Measurements from ENCODE around the gene NDUFAF2. TPM values are rescaled to one million over a fixed set of nuclear protein-coding genes. Genes with fewer than 3 reads are reported as not detected.

Gene NDUFAF2
- total and polyA plus RNA-seq, 2 experiments from 2014 or later: 28.8 to 51.2 TPM

- Histone ChIP-seq H3K36me3 (no peaks in the 10 kb centered on the region), H3K4me3 (no peak overlapping the region), H3K9me3 (ENCODE audit: low read depth) (no peaks in the 10 kb centered on the region), H3K4me1 (ENCODE audit: low read depth) (no peaks in the 10 kb centered on the region), H3K27ac (no peak overlapping the region), H3K27me3 (no peaks in the 10 kb centered on the region)
- no peak for TF ChIP-seq CTCF (IDR thresholded peaks at IDR 0.05; ENCODE audit: low read depth, low read length)
- no peak for DNase-seq (ENCODE audit: low read depth in 1 of 2, low spot score in 1 of 2)
Observed at GRCh38 chr5:61059499-61059898, 114.5 kb downstream of the NDUFAF2 start.

- no peaks in the 10 kb centered on the region for H3K36me3 ChIP-seq
- no peaks in the 10 kb centered on the region for H3K27me3 ChIP-seq
- no peak for TF ChIP-seq CTCF (IDR thresholded peaks at IDR 0.05; ENCODE audit: low read depth, low read length)
- no peak overlapping the region for H3K4me3 ChIP-seq
- no peaks in the 10 kb centered on the region for H3K4me1 ChIP-seq (ENCODE audit: low read depth)
- H3K9me3 ChIP-seq (ENCODE audit: low read depth): no peaks in the 10 kb centered on the region
- no peak for DNase-seq (ENCODE audit: low read depth in 1 of 2, low spot score in 1 of 2)
- H3K27ac ChIP-seq: no peak overlapping the region
Observed at GRCh38 chr5:61069150-61069549, 124.1 kb downstream of the NDUFAF2 start.

GRCh38 chr5:61071526-61071925 is 126.5 kb downstream of the NDUFAF2 start:
- Histone ChIP-seq H3K4me1 (ENCODE audit: low read depth) (no peaks in the 10 kb centered on the region), H3K27me3 (no peaks in the 10 kb centered on the region), H3K4me3 (no peak overlapping the region), H3K9me3 (ENCODE audit: low read depth) (no peaks in the 10 kb centered on the region), H3K36me3 (no peaks in the 10 kb centered on the region), H3K27ac (no peak overlapping the region)
- no peak for TF ChIP-seq CTCF (IDR thresholded peaks at IDR 0.05; ENCODE audit: low read depth, low read length)
- DNase-seq (ENCODE audit: low read depth in 1 of 2, low spot score in 1 of 2): peak in 1 of 2 donors; percentile 41

- Histone ChIP-seq H3K4me3 (no peak overlapping the region), H3K27ac (no peak overlapping the region), H3K9me3 (ENCODE audit: low read depth) (no peaks in the 10 kb centered on the region), H3K27me3 (no peaks in the 10 kb centered on the region), H3K36me3 (no peaks in the 10 kb centered on the region), H3K4me1 (ENCODE audit: low read depth) (no peaks in the 10 kb centered on the region)
- no peak for DNase-seq (ENCODE audit: low read depth in 1 of 2, low spot score in 1 of 2)
- no peak for TF ChIP-seq CTCF (IDR thresholded peaks at IDR 0.05; ENCODE audit: low read depth, low read length)
Observed at GRCh38 chr5:61076626-61077025, 131.6 kb downstream of the NDUFAF2 start.

GRCh38 chr5:61081741-61082140 is 136.7 kb downstream of the NDUFAF2 start:
- H3K4me3 ChIP-seq: no peak overlapping the region
- TF ChIP-seq CTCF (IDR thresholded peaks at IDR 0.05; ENCODE audit: low read depth, low read length): no peak
- H3K27ac ChIP-seq: no peak overlapping the region
- H3K9me3 ChIP-seq (ENCODE audit: low read depth): no peaks in the 10 kb centered on the region
- no peaks in the 10 kb centered on the region for H3K4me1 ChIP-seq (ENCODE audit: low read depth)
- no peaks in the 10 kb centered on the region for H3K27me3 ChIP-seq
- no peaks in the 10 kb centered on the region for H3K36me3 ChIP-seq
- peak in 1 of 2 donors; percentile 5 for DNase-seq (ENCODE audit: low read depth in 1 of 2, low spot score in 1 of 2)
